Aorta (tissue), 5 donors: Measurements from ENCODE around the gene BLTP3B. TPM values are rescaled to one million over a fixed set of nuclear protein-coding genes. Genes with fewer than 3 reads are reported as not detected.
A peak's percentile ranks its signal among the peaks of the same experiment; 100 is the strongest.
"Not testable (repeated sequence)": the region's sequence is repeated elsewhere in the genome, so short reads cannot be mapped to it uniquely, and the experiment has no call there.

Source experiments
- ATAC-seq: fragments of 200-7000 bp; cut with Tn5 transposase; one replicate; pipeline ENCODE4 v1.9.1; 2022; ENCODE audit warnings: moderate library complexity; ENCODE audit not compliant: low FRiP score
- DNase-seq, 2 donors: peaks; one replicate each; pipeline ENCODE4 v3.0.0-alpha.2; 2020
- H3K27ac ChIP-seq, 2 donors: one replicate each; pipeline ENCODE4 v1.5.1; 2013; ENCODE audit warnings: low read length in 2 of 2, mild to moderate bottlenecking in 2 of 2, moderate library complexity in 2 of 2, control low read depth in 1 of 2, inconsistent platforms in 1 of 2, low read depth in 1 of 2
- H3K27me3 ChIP-seq, 2 donors: one replicate each; pipeline ENCODE4 v1.6.1; 2013; ENCODE audit warnings: control low read depth in 1 of 2, low read length in 1 of 2, mild to moderate bottlenecking in 1 of 2, moderate library complexity in 1 of 2; ENCODE audit not compliant: insufficient read depth in 2 of 2, control insufficient read depth in 1 of 2
- H3K36me3 ChIP-seq, 2 donors: one replicate each; pipeline ENCODE4 v1.6.1; 2013; ENCODE audit warnings: control low read depth in 1 of 2, low read length in 1 of 2, mild to moderate bottlenecking in 1 of 2; ENCODE audit not compliant: insufficient read depth in 2 of 2, control insufficient read depth in 1 of 2
- H3K4me1 ChIP-seq, 2 donors: one replicate each; pipeline ENCODE4 v1.6.1; 2013; ENCODE audit warnings: low read length in 2 of 2, control low read depth in 1 of 2, mild to moderate bottlenecking in 1 of 2, moderate library complexity in 1 of 2; ENCODE audit not compliant: insufficient read depth in 2 of 2, control insufficient read depth in 1 of 2
- H3K4me3 ChIP-seq, 2 donors: one replicate each; pipeline ENCODE4 v1.5.1; 2013; ENCODE audit warnings: low read length in 2 of 2, control low read depth in 1 of 2, mild to moderate bottlenecking in 1 of 2
- H3K9me3 ChIP-seq: one replicate; pipeline ENCODE4 v1.6.1; 2013; ENCODE audit warnings: mild to moderate bottlenecking, low read length; ENCODE audit not compliant: control insufficient read depth
- WGBS, 2 donors: extraction: QIAGEN DNeasy Blood & Tissue Kit; methylation state at CpG; one replicate each; pipeline ENCODE4 v1.1.7; 2013; 5-methylcytosine and 5-hydroxymethylcytosine counted together
- intact Hi-C, 2 donors: fragments of 100-400 bp; cut with DNase I; formaldehyde crosslinking; loops; one replicate each; pipeline versions ENCODE4 v1.14.2 to v1.15.0; 2022
- long read RNA-seq, 2 donors: library from polyadenylated mRNA; unstranded; transcript quantifications; one replicate each; pipeline ENCODE4 v2.0.0, GENCODE V29; 2020 to 2021
- polyA plus RNA-seq, 2 donors: library from polyadenylated mRNA; stranded (reverse); fragments of 200-250 nt; gene quantifications; one replicate each; pipeline ENCODE4 v1.2.3, GENCODE V29; 2013
- total RNA-seq, 2 donors: library from RNA; stranded (reverse); fragmentation: NEBNext Ultra II Directional; extraction: Animal tissue kit (Norgen Biotek cat#: 25700); gene quantifications; one replicate each; pipeline ENCODE4 v1.2.1, GENCODE V29; 2021
- donor health status: healthy with polysubstance abuse.
- donor health status: Bipolar disorder and iron deficiency.
- donor health status: DM: no; HTN: no; CAD: no.
- donor health status: DM: no; HTN: no; CAD: no.
- donor health status: DM: yes; HTN: yes; CAD: no.

Gene BLTP3B
- total RNA-seq: 10 to 100 TPM; 40.8 to 57.2 TPM
- 10 to 100 TPM in 1 of 2 donors, 1 to 10 TPM in 1; 8.6 to 13.0 TPM for polyA plus RNA-seq
- long read RNA-seq, donor 1, transcript UHRF1BP1L-202 (13 exons, 2,023 nt): major isoform, 7 of 53 reads
- long read RNA-seq, donor 1, partial matches to known transcripts: 36 of 53 reads
- long read RNA-seq, donor 1, other reads (novel, unspliced or antisense): 10 of 53 reads
- long read RNA-seq, donor 2, full-length matches to known transcripts: 5 of 22 reads
- long read RNA-seq, donor 2, partial matches to known transcripts: 13 of 22 reads
- long read RNA-seq, donor 2, other reads (novel, unspliced or antisense): 4 of 22 reads

DNA sequence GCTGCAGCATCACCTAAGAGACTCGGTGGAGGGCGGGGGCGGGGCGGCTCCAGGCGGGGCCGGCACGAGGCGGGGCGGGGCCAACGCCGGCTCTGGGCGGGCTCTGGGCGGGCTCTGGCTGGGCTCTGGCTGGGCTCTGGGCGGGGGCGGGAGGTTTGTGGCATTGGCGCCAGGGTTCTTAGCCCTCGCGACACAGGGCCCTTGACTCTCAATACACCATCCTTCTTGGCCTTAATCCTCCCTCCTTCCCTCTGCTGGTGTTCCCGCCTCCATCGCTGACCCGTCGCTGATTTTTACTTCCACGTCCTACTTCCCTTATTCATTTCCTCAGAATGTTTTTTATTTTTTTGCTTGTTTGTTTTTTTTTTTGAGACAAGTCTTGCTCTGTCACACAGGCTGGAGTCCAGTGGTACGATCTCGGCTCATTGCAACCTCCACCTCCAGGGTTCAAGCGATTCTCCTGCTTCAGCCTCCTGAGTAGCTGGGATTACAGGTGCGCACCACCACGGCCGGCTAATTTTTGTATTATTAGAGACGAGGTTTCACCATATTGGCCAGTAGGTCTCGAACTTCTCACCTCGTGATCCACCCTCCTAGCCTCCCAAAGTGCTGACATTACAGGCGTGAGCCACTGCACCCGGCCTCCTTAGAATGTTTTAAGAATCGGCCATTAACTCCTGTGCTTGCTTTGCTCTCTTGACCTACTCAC is at the start of gene BLTP3B:
BLTP3B (minus strand) TSS at position 24 of the 709 bp plus-strand sequence. CDS start 239 bp downstream, outside the sequence.
- Histone ChIP-seq H3K9me3 (no peaks in the 10 kb centered on the region), H3K27ac (peak within 1 kb of the TSS; percentile 91 to 99), H3K36me3 (no peaks in the 10 kb centered on the region), H3K4me1 (peaks cover 4 to 12% of the 10 kb centered on the region in 2 donors), H3K4me3 (peak within 1 kb of the TSS; percentile 92 to 93), H3K27me3 (no peaks in the 10 kb centered on the region)
- ATAC-seq (peak; percentile 98), DNase-seq (peak; percentile 94 to 98)
- WGBS, 2 donors: 26 to 27% methylated on average over 35 of the region's 35 CpGs
- intact Hi-C loops: loop anchor here in 1 of 2 donors (1.0 kb wide), 1 partner anchor 57 kb away; the partner anchor contains the start of gene ACTR6

- no peaks in the 10 kb centered on the region for H3K9me3 ChIP-seq
- H3K27ac ChIP-seq: no peak overlapping the region
- no peaks in the 10 kb centered on the region for H3K27me3 ChIP-seq
- intact Hi-C loops: no loop called here
- H3K4me3 ChIP-seq: no peak overlapping the region
- WGBS, 2 donors: 91 to 92% methylated on average over 13 of the region's 13 CpGs
- DNase-seq (no peak), ATAC-seq (no peak)
- H3K36me3 ChIP-seq: no peaks in the 10 kb centered on the region
- peaks cover 0 to 4% of the 10 kb centered on the region in 2 donors for H3K4me1 ChIP-seq
Observed at GRCh38 chr12:100189636-100190394, 47.1 kb upstream of the BLTP3B start.

DNA sequence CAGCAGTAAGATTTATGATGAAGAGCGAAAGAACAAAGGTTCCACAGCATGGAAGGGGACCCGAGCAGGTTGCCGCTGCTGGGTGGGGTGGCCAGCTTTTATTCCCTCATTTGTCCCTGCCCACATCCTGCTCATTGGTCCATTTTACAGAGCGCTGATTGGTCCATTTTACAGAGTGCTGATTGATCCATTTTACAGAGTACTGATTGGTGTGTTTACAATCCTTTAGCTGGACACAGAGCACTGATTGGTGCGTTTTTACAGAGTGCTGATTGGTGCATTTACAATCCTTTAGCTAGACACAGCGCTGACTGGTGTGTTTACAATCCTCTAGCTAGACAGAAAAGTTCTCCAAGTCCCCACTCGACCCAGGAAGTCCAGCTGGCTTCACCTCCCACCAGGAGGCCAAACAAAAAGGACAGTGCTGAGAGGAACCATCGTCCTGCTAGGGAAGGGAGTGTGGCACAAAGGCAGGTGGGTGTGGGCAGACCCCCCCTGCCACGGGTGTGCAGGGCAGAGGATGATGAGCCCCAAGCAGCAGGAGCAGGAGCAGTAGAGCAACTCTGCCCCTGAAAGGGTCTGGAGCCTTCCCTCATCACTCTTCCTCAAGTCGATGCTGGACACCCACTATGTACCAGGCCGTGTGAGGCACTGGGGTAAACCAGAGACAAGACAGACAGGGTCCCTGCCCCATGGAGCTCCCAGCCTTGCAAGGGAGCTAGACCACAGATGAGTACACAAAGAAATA is 46.4 kb upstream of the BLTP3B start:
- DNase-seq, H3K27me3 ChIP-seq, H3K9me3 ChIP-seq, H3K27ac ChIP-seq, H3K36me3 ChIP-seq, ATAC-seq, H3K4me1 ChIP-seq, H3K4me3 ChIP-seq, intact Hi-C loops: not testable (repeated sequence)
- WGBS, 2 donors: 94 to 95% methylated on average over 11 of the region's 11 CpGs

DNA sequence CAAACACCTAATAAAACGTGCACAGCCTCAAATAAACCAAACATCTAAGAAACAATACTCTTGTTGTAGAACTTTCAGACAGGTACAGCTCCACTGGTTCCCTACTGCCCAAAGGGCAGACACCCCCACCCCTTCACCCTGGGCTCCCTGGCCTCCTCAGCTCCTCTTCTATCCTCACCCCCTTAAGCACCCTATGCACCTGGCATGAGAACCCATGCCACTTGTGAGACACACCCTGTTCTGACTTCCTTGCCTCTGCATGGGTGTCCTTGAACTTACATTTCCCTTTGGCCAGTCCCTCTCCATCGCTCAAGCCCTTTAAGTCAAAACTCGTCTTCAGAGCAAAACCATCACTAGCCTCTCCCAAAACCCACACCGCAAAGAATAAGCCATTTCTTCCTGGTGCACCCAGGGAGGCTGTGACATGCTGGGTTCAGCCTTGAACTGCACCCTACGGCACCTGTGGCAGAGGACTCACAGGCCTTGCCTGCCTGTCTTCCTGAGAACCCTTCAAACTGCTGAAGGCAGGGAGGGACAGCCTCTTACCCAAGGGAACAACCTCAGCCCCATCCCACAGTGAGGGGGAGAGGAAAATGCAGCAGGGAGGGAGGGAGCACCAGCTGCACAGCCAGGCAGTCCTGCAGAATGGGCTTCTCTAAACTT is 45.3 kb upstream of the BLTP3B start:
- Histone ChIP-seq H3K4me1 (peaks cover 0 to 4% of the 10 kb centered on the region in 2 donors), H3K36me3 (no peaks in the 10 kb centered on the region), H3K9me3 (no peaks in the 10 kb centered on the region), H3K27me3 (no peaks in the 10 kb centered on the region), H3K27ac (no peak overlapping the region), H3K4me3 (no peak overlapping the region)
- DNase-seq (no peak), ATAC-seq (no peak)
- intact Hi-C loops: no loop called here
- WGBS, 2 donors: 93 to 98% methylated on average over 5 of the region's 5 CpGs

DNA sequence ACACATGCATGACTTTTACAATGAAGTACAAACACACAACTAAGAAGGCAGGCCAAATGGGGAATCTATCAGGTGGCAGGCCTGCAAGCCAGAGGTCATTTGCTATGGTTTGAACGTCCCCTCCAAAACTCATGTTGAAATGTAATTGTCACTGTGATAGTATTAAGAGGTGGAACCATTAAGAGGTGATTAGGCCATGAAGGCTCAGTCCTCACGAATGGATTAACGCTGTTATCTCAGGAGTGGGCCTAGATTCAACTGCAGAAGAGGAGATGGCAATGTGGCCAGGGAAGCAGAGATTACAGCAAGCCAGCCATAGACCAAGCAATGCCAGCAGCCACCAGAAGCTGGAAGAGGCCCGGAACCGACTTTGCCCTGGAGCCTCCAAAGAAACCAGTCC is 44.4 kb upstream of the BLTP3B start:
- no peak overlapping the region for H3K4me3 ChIP-seq
- no peaks in the 10 kb centered on the region for H3K27me3 ChIP-seq
- WGBS, 2 donors: 88 to 90% methylated on average over 5 of the region's 5 CpGs
- H3K36me3 ChIP-seq: no peaks in the 10 kb centered on the region
- no peaks in the 10 kb centered on the region for H3K9me3 ChIP-seq
- no peak for DNase-seq
- no peak overlapping the region for H3K27ac ChIP-seq
- no peak for ATAC-seq
- intact Hi-C loops: no loop called here
- H3K4me1 ChIP-seq: peaks cover 0 to 4% of the 10 kb centered on the region in 2 donors

DNA sequence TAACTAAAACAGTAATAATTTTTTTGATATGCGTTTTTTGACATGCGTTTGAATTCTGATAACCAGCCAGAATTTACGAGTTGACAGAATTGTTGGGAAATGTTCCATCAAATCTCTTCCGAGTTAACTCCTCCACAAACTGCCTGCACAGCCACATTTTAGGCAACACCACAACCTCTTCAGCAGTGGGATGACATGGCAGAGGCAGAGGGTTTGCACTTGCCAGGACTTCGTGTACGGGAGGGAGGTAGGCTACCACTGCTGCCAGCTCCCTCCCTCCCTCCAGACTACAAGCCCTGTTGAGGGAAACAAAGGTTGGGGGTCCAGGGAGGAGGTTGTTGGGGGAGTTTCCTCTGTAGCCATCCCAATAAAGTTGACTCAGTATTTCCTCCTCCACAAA is 43.4 kb upstream of the BLTP3B start:
- H3K36me3 ChIP-seq: no peaks in the 10 kb centered on the region
- no peak overlapping the region for H3K4me3 ChIP-seq
- WGBS, 2 donors: 2 to 5% methylated on average over 6 of the region's 6 CpGs
- peak overlapping the region in 1 of 2 donors; percentile 70 for H3K27ac ChIP-seq
- peaks cover 0 to 4% of the 10 kb centered on the region in 2 donors for H3K4me1 ChIP-seq
- no peaks in the 10 kb centered on the region for H3K9me3 ChIP-seq
- intact Hi-C loops: no loop called here
- ATAC-seq (no peak), DNase-seq (no peak)
- no peaks in the 10 kb centered on the region for H3K27me3 ChIP-seq

GRCh38 chr12:100185361-100185894 is 42.8 kb upstream of the BLTP3B start:
- Histone ChIP-seq H3K9me3 (no peaks in the 10 kb centered on the region), H3K27me3 (no peaks in the 10 kb centered on the region), H3K4me1 (peaks cover 0 to 4% of the 10 kb centered on the region in 2 donors), H3K4me3 (no peak overlapping the region), H3K36me3 (no peaks in the 10 kb centered on the region), H3K27ac (peak overlapping the region; percentile 31 to 79)
- WGBS, 2 donors: 7 to 10% methylated on average over 5 of the region's 5 CpGs
- peak; percentile 30 for ATAC-seq
- DNase-seq: no peak
- intact Hi-C loops: no loop called here
